GM18858 (cell line): ENCODE results near the gene ARSD.
"Not testable (repeated sequence)": the region's sequence is repeated elsewhere in the genome, so short reads cannot be mapped to it uniquely, and the experiment has no call there.

Source experiments
- ATAC-seq: cut with Tn5 transposase; IDR thresholded peaks from one replicate; pipeline ENCODE4 v1.9.1; 2021; ENCODE audit not compliant: unreplicated experiment

The ARSD gene

DNA sequence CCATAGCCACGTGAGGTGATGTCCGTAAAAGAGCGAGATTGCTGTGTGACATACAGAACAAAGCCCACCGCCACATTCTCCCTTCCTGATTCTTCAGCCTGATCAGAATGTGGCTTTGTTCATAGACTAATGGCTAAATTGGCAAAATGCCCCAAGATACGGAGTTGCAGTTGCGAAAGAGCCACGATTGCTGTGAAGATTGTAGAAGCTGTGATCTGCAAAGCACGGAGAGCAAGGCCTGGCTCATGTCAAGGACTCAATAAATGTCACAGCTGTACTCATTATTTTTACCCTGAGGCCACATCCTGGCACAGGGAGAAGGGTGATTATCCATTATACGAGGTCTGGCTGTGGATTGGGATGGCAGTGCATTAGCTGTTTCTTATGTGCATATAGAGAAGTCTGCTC lies 34.2 kb downstream of the ARSD start:
- no peak for ATAC-seq

DNA sequence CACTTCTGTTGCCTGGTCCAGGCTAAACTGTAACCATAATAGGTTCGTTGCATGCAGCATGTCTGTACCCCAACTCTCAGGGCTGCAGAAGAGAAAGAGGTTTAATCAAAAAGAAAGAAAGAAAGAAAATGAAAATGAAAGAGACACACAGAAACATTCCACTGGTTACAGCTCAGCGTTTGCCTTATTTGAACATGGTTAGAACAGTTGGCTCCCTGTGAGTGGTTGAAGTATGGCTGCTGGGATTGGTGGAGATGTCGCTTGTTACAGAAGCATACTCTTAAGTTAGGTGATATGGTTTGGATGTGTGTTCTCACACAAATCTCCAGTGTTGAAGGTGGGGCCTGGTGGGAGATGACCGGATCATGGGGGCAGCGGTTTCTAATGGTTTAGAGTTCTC lies 36.3 kb downstream of the ARSD start:
- ATAC-seq = no peak

DNA sequence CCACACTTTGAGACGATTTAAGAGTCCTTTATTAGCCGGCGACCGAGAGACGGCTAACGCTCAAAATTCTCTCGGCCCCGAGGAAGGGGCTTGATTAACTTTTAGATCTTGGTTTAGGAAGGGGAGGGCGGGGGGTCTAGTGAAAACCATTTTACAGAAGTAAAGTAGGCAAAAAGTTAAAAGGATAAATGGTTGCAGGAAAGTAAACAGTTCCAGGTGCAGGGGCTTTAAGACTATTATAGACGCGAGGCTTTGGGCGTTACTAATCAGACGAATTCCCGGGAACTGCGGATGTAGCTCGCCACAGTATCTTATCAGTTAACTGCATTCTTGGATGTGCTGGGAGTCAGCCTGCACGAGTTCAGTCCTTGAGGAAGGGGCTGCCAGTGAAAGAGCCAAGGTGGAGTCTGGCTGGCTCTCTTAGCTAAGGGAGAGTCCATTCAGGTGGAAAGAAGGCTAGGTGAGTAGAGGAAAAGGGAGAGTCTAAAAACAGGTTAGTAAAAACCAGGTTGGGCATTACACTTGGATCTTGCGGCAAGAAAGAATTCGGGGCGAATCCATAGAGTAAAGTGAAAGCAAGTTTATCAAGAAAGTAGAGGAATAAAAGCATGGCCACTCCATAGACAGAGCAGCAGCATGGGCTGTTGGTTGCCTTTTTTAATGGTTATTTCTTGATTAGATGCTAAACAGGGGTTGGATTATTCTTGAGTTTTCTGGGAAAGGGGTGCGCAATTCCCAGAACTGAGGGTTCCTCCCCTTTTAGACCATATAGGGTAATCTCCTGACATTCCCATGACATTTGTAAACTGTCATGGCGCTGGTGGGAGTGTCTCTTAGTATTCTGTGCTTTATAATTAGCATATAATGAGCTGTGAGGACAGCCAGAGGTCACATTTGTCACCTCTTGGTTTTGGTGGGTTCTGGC lies 38.3 kb downstream of the ARSD start:
- ATAC-seq = not testable (repeated sequence)

GRCh38 chrX:2889706-2890490 lies 39.2 kb downstream of the ARSD start:
- not testable (repeated sequence) for ATAC-seq

DNA sequence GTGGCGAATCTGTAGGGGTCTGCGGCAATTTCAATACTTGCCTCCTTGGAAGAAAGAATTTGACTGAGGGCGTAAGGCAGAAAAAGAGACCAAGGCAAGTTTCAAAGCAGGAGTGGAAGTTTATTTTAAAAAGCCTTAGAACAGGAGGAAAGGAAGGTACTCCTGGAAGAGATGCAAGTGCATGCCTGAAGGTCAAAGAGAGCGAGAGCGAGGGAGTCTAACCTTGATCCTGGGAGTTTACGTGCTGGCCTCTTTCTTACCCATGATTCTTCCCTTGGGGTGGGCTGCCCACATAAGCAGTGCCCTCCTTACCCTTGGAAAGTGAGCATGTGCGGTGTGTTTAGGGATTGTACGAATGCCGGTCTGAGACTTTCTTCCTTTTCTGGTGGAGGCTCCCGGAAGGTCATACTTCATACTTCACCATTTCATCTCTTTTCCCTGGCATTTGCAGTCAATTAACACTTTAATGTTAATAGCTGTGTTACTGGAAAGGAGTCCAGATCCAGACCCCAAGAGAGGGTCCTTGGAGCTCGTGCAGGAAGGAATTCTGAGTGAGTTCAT lies 40.0 kb downstream of the ARSD start:
- no peak for ATAC-seq

DNA sequence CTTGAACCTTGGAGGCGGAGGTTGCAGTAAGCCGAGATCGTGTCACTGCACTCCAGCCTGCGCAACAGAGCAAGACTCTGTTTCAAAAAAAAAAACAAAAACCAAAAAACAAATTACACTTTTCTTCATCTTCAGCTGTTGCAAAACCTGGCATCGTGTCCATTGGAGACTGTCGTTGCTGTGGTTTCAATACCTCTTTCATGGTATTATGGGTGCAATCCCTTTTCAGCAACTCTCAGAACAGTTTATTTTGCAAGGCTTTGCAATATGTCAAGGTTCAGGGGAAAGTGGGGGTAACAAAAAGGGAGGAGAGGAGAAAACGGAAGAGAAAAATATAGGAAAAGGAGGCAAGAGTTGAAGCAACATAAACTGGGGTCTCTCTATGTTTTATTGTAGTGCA lies 40.8 kb downstream of the ARSD start:
- no peak for ATAC-seq

DNA sequence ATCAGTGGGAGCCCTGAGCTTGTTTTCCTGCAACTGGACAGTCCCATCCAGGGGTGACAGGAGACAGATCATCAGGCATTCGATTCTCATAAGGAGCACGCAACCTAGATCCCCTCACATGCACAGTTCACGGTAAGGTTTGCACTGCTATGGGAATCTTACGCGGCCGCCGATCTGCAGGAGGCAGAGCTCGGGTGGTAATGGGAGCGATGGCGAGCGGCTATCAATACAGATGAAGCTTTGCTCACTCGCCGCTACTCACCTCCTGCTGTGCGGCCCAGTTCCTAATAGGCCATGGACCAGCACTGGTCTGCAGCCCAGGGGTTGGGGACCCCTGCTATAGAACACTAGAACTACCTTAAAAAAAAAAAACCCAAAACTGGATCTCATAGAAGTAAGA lies 45.4 kb downstream of the ARSD start:
- no peak for ATAC-seq

DNA sequence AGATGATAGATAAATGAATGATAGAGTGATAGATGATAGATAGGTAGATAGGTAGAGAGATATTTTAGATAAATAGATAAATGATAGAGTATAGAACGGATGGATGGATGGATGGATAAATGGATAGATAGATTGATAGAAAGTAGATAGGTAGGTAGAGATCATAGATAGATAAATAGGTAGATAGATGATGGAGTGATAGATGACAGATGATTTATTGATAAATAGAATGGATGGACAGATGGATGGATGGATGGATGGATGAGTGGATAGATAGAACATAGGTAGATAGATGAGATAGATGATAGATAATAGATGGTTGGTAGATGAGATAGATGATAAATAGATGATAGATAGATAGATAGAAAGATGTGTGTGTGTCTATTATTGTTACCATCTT lies 49.5 kb downstream of the ARSD start:
- ATAC-seq = no peak

GRCh38 chrX:2878563-2878962 lies 50.6 kb downstream of the ARSD start:
- ATAC-seq = no peak

DNA sequence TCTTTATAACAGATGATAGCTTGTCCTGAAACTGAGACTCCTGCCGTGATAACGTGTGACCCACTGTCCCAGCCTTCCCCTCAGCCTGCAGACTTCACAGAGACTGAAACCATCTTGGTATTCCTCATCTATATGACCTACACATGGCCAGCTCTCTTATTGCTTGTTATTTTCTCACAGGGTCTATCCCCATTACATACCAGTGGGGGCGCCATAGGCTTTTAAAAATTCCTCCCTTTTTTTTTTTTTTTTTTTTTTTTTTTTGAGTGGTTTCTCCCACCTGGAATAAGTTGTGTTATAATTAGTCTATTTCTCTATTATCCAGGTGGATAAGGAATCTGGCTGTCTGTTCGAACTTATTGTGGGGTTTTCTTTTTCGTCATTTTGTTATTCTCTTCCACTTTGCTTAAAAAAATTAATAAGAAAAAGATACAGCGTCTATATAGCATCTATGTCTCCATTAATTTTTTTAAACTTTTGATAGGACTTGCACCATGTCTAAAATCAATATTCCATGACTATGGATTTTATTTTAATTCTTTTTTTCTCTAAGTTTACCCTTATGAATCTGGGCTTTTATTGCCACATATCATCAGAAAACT lies 53.2 kb downstream of the ARSD start:
- ATAC-seq = no peak

DNA sequence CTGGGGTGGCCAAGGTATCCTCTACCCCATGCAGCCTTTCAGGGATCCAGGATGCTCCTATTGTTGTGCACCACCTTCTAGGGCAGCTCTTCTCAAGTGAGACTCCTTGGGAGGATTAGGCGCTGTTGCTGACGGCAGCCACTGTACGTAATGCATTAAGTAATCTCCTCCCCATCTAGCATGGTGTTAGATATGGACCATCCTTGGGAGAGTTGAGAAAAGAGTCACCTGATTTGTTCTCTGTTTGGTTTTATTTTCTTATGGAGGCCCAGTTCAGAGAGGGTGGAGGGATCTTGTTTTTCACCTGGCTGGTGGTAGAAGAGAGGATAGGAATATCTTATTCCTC lies 54.0 kb downstream of the ARSD start:
- ATAC-seq = no peak

DNA sequence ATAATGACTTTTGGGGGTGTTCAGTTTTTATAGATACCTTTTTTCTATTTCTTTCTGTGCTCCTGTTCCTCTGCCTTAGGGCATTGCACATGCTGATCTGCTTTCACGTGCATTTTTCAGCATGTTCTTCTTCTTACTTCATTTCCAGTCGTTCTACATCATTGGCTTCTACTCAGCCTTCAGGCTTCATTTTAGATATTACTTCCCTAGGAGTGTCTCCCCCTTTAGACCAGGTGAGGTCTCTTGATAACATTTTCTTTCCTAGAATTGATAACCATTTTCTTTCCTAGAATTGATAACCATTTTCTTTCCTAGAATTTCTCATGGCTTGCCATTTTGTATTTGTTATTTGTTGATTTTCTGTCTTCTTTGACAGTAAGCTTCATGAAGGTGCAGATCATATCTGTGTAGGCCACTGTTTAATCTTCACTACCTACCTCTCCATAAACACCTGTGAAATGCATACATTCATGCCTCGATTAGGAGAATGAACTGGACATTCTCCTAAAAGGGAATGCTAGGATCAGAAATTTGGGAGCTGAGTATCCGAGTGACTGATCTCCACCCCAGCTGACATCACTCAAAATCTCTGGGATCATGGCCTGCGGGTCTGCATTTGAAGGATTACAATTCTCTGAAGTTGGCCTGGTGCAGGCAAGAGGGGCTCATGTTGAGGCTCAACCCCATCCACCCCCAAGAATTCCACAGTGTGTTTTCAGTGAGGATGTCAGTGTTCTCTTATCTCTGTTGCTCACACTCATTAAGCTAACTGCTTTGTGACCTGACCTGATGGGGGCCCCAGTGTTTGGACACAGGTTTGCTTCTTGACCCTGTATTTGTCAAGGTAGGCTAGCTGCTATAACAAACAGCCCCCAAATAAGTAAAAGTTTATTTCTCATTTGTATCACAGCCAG lies 54.7 kb downstream of the ARSD start:
- no peak for ATAC-seq

GRCh38 chrX:2872671-2873277 lies 56.4 kb downstream of the ARSD start:
- ATAC-seq = no peak

DNA sequence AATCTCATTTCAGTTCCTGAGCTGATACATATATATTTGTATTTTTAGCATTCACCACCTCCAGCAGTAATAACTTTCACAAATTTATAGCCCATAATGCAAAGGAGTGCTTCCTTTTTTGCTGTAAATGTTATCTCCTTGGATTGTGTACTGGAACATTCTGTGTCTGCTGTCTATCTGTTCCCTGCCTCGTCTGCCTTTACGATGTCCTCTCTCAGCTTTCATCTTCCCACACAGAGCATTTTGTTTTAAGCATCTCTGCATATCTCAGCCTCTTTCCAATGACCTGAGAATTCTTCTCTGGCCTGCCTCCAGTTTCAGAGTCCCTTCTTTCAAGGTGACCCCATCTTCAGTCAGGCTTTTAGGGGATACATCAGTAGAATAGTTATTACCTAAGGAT lies 57.3 kb downstream of the ARSD start:
- ATAC-seq = no peak

GRCh38 chrX:2870650-2871049 lies 58.5 kb downstream of the ARSD start:
- ATAC-seq = no peak

GRCh38 chrX:2867206-2867605 lies 61.9 kb downstream of the ARSD start:
- no peak for ATAC-seq

- no peak for ATAC-seq
Measured at GRCh38 chrX:2863646-2864045, 65.5 kb downstream of the ARSD start.

GRCh38 chrX:2862404-2862803 lies 66.7 kb downstream of the ARSD start:
- no peak for ATAC-seq

DNA sequence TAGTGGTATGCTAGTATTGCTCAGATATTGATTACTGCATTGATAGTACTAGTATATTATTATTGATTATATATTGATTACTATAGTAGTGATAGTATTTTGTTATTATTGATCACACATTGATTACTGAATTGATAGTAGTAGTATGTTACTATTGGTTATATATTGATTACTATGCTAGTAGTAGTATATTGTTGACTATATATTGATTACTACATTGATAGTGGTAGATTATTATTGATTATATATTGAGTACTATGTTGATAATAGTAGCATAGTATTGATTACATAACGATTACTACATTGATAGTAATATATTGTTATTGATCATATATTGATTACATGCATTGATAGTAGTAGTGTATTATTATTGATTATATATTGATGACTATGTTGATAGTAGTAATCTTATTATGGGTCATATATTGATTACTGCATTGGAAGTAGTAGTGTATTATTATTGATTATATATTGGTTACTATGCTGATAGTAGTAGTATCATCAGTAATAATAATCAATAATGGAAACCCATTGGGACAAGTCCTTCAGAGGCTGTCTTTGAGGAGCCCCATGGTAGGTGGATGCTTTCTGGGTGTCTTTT lies 69.8 kb downstream of the ARSD start:
- no peak for ATAC-seq

DNA sequence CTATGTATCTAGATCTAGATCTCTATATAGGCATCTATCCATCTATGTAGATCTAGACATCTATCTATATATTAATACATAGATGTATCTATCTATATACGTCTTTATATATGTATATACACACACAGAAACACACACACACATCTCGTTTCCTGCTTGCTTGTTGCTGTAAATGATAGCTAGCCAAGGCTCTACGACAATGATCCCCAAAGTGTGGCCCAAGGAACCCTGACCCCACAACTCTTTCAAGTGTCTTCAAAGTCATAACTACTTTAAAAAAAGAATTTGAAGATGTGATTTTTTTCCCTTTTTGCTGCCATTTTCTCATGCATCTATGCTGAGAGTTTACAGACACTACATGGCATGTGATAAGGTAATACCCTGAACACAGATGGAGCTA lies 71.6 kb downstream of the ARSD start:
- no peak for ATAC-seq
